Mesenchymal stem cell (in vitro differentiated cells and primary cell): ENCODE results near the gene SH3TC1.
A peak's percentile ranks its signal among the peaks of the same experiment; 100 is the strongest.

Source experiments
- DNase-seq: peaks from one replicate; pipeline ENCODE4 v3.0.0-alpha.2; 2013
- H2AFZ ChIP-seq: one replicate; pipeline ENCODE4 v1.6.1; 2013; ENCODE audit warnings: low read depth, mild to moderate bottlenecking, control low read depth, inconsistent platforms, low read length, moderate library complexity
- H2AK5ac ChIP-seq: 2 replicates; pipeline ENCODE4 v1.6.1; 2013; ENCODE audit warnings: low read length, moderate library complexity, mild to moderate bottlenecking, inconsistent platforms; ENCODE audit not compliant: severe bottlenecking
- H2BK120ac ChIP-seq: one replicate; pipeline ENCODE4 v1.6.1; 2013; ENCODE audit warnings: low read depth, mild to moderate bottlenecking, inconsistent platforms, low read length, moderate library complexity
- H2BK12ac ChIP-seq, 2 experiments: one replicate each; pipeline ENCODE4 v1.6.1; 2013; ENCODE audit warnings: inconsistent platforms in 2 of 2, low read length in 2 of 2, mild to moderate bottlenecking in 2 of 2, moderate library complexity in 2 of 2, control low read depth in 1 of 2
- H2BK15ac ChIP-seq: one replicate; pipeline ENCODE4 v1.6.1; 2013; ENCODE audit warnings: mild to moderate bottlenecking, low read depth, inconsistent platforms; ENCODE audit not compliant: poor library complexity, severe bottlenecking
- H2BK5ac ChIP-seq: 2 replicates; pipeline ENCODE4 v1.6.1; 2013; ENCODE audit warnings: low read depth, mild to moderate bottlenecking, low read length, control low read depth, inconsistent platforms; ENCODE audit not compliant: poor library complexity, severe bottlenecking
- H3K14ac ChIP-seq, 2 experiments: one replicate each; pipeline ENCODE4 v1.6.1; 2013; ENCODE audit warnings: inconsistent platforms in 2 of 2, low read length in 2 of 2, control low read depth in 1 of 2, mild to moderate bottlenecking in 1 of 2, moderate library complexity in 1 of 2
- H3K18ac ChIP-seq, 2 experiments: one replicate each; pipeline ENCODE4 v1.6.1; 2013; ENCODE audit warnings: inconsistent platforms in 2 of 2, low read length in 2 of 2, control low read depth in 1 of 2, low read depth in 1 of 2, mild to moderate bottlenecking in 1 of 2
- H3K23ac ChIP-seq, 2 experiments: one replicate each; pipeline ENCODE4 v1.6.1; 2013; ENCODE audit warnings: inconsistent platforms in 2 of 2, low read length in 2 of 2, mild to moderate bottlenecking in 2 of 2, moderate library complexity in 2 of 2, control low read depth in 1 of 2
- H3K27ac ChIP-seq: 2 replicates; pipeline ENCODE4 v1.5.1; 2013; ENCODE audit warnings: mild to moderate bottlenecking, moderate library complexity, low read length, control low read depth, inconsistent platforms; ENCODE audit not compliant: poor library complexity, severe bottlenecking
- H3K27me3 ChIP-seq, 2 experiments: 2 replicates each; pipeline versions ENCODE4 v1.6.1 to v1.7.0; 2013; ENCODE audit warnings: low read length in 2 of 2, mild to moderate bottlenecking in 2 of 2, moderate library complexity in 2 of 2, control low read depth in 1 of 2, inconsistent platforms in 1 of 2; ENCODE audit not compliant: control insufficient read depth in 1 of 2, insufficient read depth in 1 of 2
- H3K36me3 ChIP-seq, 2 experiments: 2 replicates each; pipeline versions ENCODE4 v1.6.1 to v1.7.0; 2013; ENCODE audit warnings: low read length in 2 of 2, control low read depth in 1 of 2, inconsistent platforms in 1 of 2, low read depth in 1 of 2, mild to moderate bottlenecking in 1 of 2; ENCODE audit not compliant: insufficient read depth in 2 of 2, control insufficient read depth in 1 of 2
- H3K4ac ChIP-seq, 2 experiments: one replicate each; pipeline ENCODE4 v1.6.1; 2013; ENCODE audit warnings: inconsistent platforms in 2 of 2, low read length in 2 of 2, mild to moderate bottlenecking in 2 of 2, moderate library complexity in 2 of 2, control low read depth in 1 of 2, low read depth in 1 of 2
- H3K4me1 ChIP-seq: 2 replicates; pipeline ENCODE4 v1.6.1; 2013; ENCODE audit warnings: low read depth, low read length, control low read depth; ENCODE audit not compliant: control insufficient read depth, insufficient read depth
- H3K4me2 ChIP-seq: 2 replicates; pipeline ENCODE4 v1.6.1; 2013; ENCODE audit warnings: low read length, mild to moderate bottlenecking, inconsistent platforms; ENCODE audit not compliant: poor library complexity, severe bottlenecking
- H3K4me3 ChIP-seq, 2 experiments: 2 replicates each; pipeline versions ENCODE4 v1.5.1 to v1.7.0; 2013; ENCODE audit warnings: low read length in 2 of 2, mild to moderate bottlenecking in 2 of 2, control low read depth in 1 of 2, low read depth in 1 of 2; ENCODE audit not compliant: insufficient read depth in 1 of 2
- H3K79me1 ChIP-seq: replicated peaks from 2 replicates; pipeline ENCODE4 v1.6.1; 2013; ENCODE audit warnings: mild to moderate bottlenecking, control low read depth, low read length, inconsistent platforms; ENCODE audit not compliant: poor library complexity, severe bottlenecking
- H3K9ac ChIP-seq: 2 replicates; pipeline ENCODE4 v1.7.0; 2013; ENCODE audit warnings: mild to moderate bottlenecking, low read length, moderate library complexity
- H3K9me3 ChIP-seq: 2 replicates; pipeline ENCODE4 v1.7.0; 2013; ENCODE audit warnings: mild to moderate bottlenecking, low read length; ENCODE audit not compliant: control insufficient read depth
- H4K8ac ChIP-seq: one replicate; pipeline ENCODE4 v1.6.1; 2013; ENCODE audit warnings: inconsistent platforms, mild to moderate bottlenecking, low read length, moderate library complexity
- H4K91ac ChIP-seq: one replicate; pipeline ENCODE4 v1.6.1; 2013; ENCODE audit warnings: mild to moderate bottlenecking, low read length, inconsistent platforms
- WGBS: methylation state at CpG from one replicate; pipeline ENCODE4 v1.1.7; 2013; ENCODE audit warnings: mixed read lengths; 5-methylcytosine and 5-hydroxymethylcytosine counted together

The SH3TC1 gene

DNA sequence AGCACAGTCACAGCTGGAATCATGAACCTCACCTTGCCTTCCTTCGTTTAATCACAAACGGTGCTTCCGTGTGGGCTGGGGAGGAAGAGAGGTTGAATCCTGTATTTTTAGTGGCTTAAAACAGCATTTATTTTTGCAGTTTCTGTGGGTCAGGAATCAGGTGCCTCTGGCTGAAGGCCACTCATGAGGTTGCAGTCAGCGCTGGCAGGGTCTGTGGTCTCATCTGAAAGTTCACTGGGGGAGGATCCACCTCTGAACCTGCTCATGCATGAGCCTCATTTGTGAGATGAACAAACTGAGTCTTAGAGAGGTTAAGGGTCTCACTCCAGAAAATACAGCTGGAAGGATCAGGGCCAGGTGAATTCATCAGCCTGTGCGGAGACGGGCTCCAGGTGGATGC is 23.4 kb upstream of the SH3TC1 start:
- no peak overlapping the region for H2AK5ac ChIP-seq
- no peaks in the 10 kb centered on the region for H3K36me3 ChIP-seq
- H3K23ac ChIP-seq: no peak overlapping the region
- no peak overlapping the region for H3K14ac ChIP-seq
- 96% methylated on average over 6 of the region's 6 CpGs for WGBS
- no peak for DNase-seq
- no peak overlapping the region for H4K91ac ChIP-seq
- no peak overlapping the region for H3K4me2 ChIP-seq
- H2BK12ac ChIP-seq: no peak overlapping the region
- H2AFZ ChIP-seq: no peak overlapping the region
- no peak overlapping the region for H2BK5ac ChIP-seq
- H3K18ac ChIP-seq: no peak overlapping the region
- H3K9ac ChIP-seq: no peak overlapping the region
- no peak overlapping the region for H2BK120ac ChIP-seq
- no peak overlapping the region for H2BK15ac ChIP-seq
- no peaks in the 10 kb centered on the region for H3K79me1 ChIP-seq
- H3K9me3 ChIP-seq: no peaks in the 10 kb centered on the region
- H3K27me3 ChIP-seq: peaks cover 46 to 60% of the 10 kb centered on the region in 2 experiments
- no peak overlapping the region for H3K4me3 ChIP-seq
- H3K4ac ChIP-seq: no peak overlapping the region
- H3K27ac ChIP-seq: no peak overlapping the region
- peaks cover 9% of the 10 kb centered on the region for H3K4me1 ChIP-seq
- H4K8ac ChIP-seq: no peak overlapping the region

DNA sequence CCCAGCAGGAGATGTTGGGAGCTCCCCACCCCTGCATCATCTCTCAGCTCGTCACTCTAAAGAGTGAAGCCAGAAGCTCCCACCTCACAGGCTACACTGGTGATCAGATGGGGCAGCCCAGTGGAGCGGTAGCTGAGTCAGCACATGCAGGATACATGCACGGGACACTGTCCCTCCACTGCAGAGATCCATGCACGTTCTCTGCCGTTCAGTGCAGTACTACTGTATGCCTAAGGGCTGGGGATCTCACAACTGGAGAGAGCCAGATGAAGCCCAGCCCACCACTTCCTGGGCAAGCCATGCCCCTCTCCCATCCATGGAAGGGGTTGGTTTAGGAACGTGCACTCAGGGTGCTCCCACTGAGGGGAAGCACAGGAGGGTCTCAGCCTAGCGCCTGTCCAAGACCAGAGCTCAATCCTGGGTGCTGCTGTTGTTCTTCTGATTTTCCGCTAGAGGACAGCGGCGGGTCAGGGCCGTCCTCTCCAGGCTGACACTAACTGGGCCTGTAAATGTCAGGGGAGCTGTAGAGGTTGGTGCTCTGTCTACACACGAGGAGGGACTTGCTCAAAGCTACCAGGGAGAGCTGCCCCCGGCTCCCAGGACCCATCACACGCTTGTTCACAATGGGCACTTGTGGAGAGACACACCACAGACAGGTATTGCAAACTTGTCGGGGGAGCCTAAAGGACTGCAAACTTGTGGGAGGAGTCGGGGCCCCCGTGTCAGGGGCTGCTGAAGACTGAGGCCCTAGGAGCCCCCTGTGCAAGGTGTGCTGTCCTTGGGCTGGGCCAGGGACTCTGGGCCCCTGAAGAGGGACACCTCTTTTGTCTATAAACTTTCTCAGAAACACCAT is 22.3 kb upstream of the SH3TC1 start:
- Histone ChIP-seq H3K9me3 (no peaks in the 10 kb centered on the region), H2BK15ac (no peak overlapping the region), H3K79me1 (no peaks in the 10 kb centered on the region), H3K23ac (no peak overlapping the region), H2AK5ac (no peak overlapping the region), H3K18ac (no peak overlapping the region), H3K27me3 (peaks cover 39 to 54% of the 10 kb centered on the region in 2 experiments), H2BK12ac (peak overlapping the region in 1 of 2 experiments; percentile 32), H2AFZ (no peak overlapping the region), H3K27ac (no peak overlapping the region), H3K4ac (no peak overlapping the region), H3K36me3 (no peaks in the 10 kb centered on the region), H4K91ac (no peak overlapping the region), H3K4me3 (no peak overlapping the region), H3K9ac (no peak overlapping the region), H3K14ac (peak overlapping the region in 1 of 2 experiments; percentile 44), H4K8ac (no peak overlapping the region), H3K4me1 (peaks cover 9% of the 10 kb centered on the region), H3K4me2 (no peak overlapping the region), H2BK5ac (no peak overlapping the region), H2BK120ac (no peak overlapping the region)
- DNase-seq: peak; percentile 73
- 38% methylated on average over 17 of the region's 17 CpGs for WGBS

DNA sequence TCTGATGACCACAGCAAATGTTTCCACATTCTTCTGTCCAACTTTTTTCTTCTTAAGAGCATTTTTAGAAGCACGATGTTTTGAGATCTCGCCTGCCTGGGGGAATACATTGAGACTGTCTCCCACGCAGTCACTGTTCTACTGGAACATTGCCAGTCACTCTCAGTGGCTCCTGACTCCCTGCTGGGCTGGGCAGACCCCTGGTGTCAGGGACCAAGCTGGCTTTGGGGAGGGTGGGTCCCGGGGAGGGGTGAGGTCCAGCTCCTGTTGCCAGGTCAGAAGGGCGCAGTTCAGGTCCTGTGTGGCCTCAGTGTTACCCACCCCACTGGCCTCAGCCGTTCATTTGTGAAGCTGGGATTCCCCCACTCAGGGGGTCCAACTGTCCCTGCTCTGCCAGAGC is 21.5 kb upstream of the SH3TC1 start:
- Histone ChIP-seq H2BK120ac (no peak overlapping the region), H3K4me3 (no peak overlapping the region), H3K79me1 (no peaks in the 10 kb centered on the region), H4K91ac (no peak overlapping the region), H3K14ac (no peak overlapping the region), H3K23ac (no peak overlapping the region), H3K4me1 (peaks cover 9% of the 10 kb centered on the region), H2AFZ (no peak overlapping the region), H3K27ac (no peak overlapping the region), H3K9me3 (no peaks in the 10 kb centered on the region), H3K4me2 (no peak overlapping the region), H4K8ac (no peak overlapping the region), H2AK5ac (no peak overlapping the region), H2BK12ac (peak overlapping the region in 1 of 2 experiments; percentile 45), H3K18ac (peak overlapping the region in 1 of 2 experiments; percentile 50), H3K4ac (no peak overlapping the region), H3K36me3 (no peaks in the 10 kb centered on the region), H2BK5ac (no peak overlapping the region), H2BK15ac (no peak overlapping the region), H3K27me3 (peaks cover 33 to 53% of the 10 kb centered on the region in 2 experiments), H3K9ac (no peak overlapping the region)
- 66% methylated on average over 5 of the region's 6 CpGs for WGBS
- DNase-seq: no peak

DNA sequence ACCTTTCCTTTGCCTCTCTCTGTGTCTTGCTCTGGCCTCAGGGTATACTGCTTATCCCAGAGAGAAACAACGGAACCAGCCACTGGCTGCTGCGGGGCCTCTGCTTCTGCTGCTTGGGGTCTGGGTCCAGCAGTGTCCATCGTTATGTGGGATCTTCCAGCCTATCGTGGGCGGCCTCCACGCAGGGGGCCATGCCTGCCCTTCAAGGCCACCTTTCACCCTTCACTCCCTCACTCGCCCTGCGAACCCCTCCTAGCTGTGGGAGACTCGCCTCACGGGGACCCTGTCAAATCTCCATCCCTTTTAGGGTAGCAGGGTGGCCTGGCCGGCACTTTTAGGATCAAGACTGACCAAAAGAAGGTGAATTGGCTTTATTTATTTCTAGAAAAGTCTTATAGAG is 21.1 kb upstream of the SH3TC1 start:
- Histone ChIP-seq H3K9ac (no peak overlapping the region), H3K4ac (no peak overlapping the region), H2BK120ac (no peak overlapping the region), H2BK5ac (no peak overlapping the region), H4K8ac (no peak overlapping the region), H3K23ac (no peak overlapping the region), H3K4me1 (peaks cover 10% of the 10 kb centered on the region), H3K36me3 (no peaks in the 10 kb centered on the region), H3K4me3 (peak overlapping the region in 1 of 2 experiments; percentile 10), H2BK12ac (peak overlapping the region in 1 of 2 experiments; percentile 45), H3K27ac (no peak overlapping the region), H3K79me1 (no peaks in the 10 kb centered on the region), H2BK15ac (peak overlapping the region; percentile 75), H3K18ac (peak overlapping the region in 1 of 2 experiments; percentile 50), H3K27me3 (peaks cover 33 to 53% of the 10 kb centered on the region in 2 experiments), H3K14ac (no peak overlapping the region), H2AFZ (no peak overlapping the region), H4K91ac (no peak overlapping the region), H3K9me3 (no peaks in the 10 kb centered on the region), H2AK5ac (no peak overlapping the region), H3K4me2 (no peak overlapping the region)
- WGBS: 87% methylated on average over 10 of the region's 11 CpGs
- no peak for DNase-seq
